Stimulated activated naive CD8-positive, alpha-beta T cell treated with anti-CD3 and anti-CD28 coated beads, Interleukin-15, amount 100 ng/mL, for 72 hours (primary cell): ENCODE data around the gene ZYX.

ENCODE experiments used
- ATAC-seq: fragments of 150-1000 bp; cut with Tn5 transposase; 2 replicates; pipeline ENCODE4 v1.10.0; 2021; ENCODE audit warnings: mild to moderate bottlenecking, moderate library complexity
- DNase-seq, 2 donors: peaks; one replicate each; pipeline ENCODE4 v3.0.0; 2021 to 2022
- H3K27ac Mint-ChIP-seq, 2 donors: one replicate each; pipeline ENCODE4 v1.8.0; 2022; ENCODE audit warnings: mild to moderate bottlenecking in 2 of 2, mixed read lengths in 2 of 2, moderate library complexity in 2 of 2
- H3K27me3 Mint-ChIP-seq: one replicate; pipeline ENCODE4 v1.8.0; 2022; ENCODE audit warnings: mixed read lengths
- H3K4me1 Mint-ChIP-seq: one replicate; pipeline ENCODE4 v1.8.0; 2022; ENCODE audit warnings: mild to moderate bottlenecking, mixed read lengths
- H3K4me3 Mint-ChIP-seq, 2 donors: one replicate each; pipeline ENCODE4 v1.8.0; 2022; ENCODE audit warnings: mild to moderate bottlenecking in 2 of 2, mixed read lengths in 2 of 2, moderate library complexity in 1 of 2
- H3K9me3 Mint-ChIP-seq, 2 donors: one replicate each; pipeline ENCODE4 v1.8.0; 2022; ENCODE audit warnings: mixed read lengths in 2 of 2

The ZYX gene

DNA sequence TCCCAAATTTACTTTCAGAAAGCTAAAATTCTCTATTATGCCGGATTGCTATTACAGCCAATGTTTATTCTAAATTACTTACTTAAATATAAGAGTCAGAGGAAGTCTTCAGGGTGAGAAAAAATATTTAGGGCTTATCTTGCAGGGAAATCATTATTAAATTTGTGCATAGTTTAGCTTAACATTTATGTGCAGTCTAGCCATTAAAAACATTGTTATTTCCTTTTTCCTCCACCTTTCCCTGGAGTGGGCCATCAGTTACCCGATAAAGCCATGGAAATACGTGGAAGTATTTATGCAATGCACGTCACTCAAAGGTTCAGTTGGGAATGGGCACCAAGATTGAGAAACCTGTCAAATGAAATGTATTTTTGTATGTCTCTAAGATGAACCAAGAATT, 52.6 kb downstream of the ZYX start:
- no peak for DNase-seq
- no peaks in the 10 kb centered on the region for H3K9me3 Mint-ChIP-seq

DNA sequence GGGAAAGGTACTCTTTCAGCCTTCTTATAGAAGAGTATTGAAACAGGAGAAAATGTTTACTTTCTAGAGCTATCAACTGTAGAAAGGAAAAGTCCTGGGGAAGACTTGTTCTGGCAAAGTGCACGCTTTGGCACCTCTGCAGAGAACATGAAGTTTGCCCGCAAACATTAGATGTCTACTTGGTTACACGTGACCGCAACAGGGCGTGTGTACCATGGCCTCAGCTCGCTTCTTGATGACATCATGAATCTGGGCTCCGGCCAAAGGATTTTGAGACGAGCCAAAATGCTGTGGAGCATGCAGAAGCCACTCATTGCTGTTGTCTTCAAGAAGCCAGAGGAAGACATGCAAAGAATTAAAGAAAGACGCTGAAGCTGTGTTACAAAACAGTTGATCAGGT, 53.5 kb downstream of the ZYX start:
- no peak for ATAC-seq

More for the DNA sequence above, 52.6 kb downstream of the ZYX start:
- H3K4me1 Mint-ChIP-seq = peaks cover 26% of the 10 kb centered on the region
- no peak overlapping the region for H3K27ac Mint-ChIP-seq
- H3K27me3 Mint-ChIP-seq = no peaks in the 10 kb centered on the region
- no peak for ATAC-seq
- no peak overlapping the region for H3K4me3 Mint-ChIP-seq

DNA sequence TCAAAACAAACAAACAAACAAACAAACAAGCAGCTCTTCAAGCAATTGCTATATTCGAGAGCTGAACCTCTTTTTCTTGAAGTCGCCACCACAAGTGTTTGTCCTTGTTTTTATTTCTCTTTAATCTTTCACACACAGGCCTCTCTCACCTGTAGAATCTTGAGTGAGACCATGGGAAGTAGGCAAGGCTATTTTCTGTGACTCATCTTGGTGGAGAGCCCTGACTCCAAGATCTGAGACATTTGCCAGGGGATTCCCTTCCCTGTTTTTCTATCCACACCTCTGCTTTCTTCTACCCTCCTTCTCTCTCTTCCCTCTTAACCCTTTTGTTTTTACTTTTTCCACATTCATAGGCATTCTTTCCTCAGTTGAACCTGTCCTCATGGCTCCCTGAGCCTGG, 54.1 kb downstream of the ZYX start:
- ATAC-seq (no peak), DNase-seq (no peak)
- Mint-ChIP-seq H3K27me3 (no peaks in the 10 kb centered on the region), H3K27ac (peak overlapping the region in 1 of 2 donors; percentile 79), H3K9me3 (no peaks in the 10 kb centered on the region), H3K4me1 (peaks cover 34% of the 10 kb centered on the region), H3K4me3 (no peak overlapping the region)

More for the DNA sequence above, 53.5 kb downstream of the ZYX start:
- no peak for DNase-seq
- Mint-ChIP-seq H3K9me3 (no peaks in the 10 kb centered on the region), H3K27ac (no peak overlapping the region), H3K4me3 (no peak overlapping the region), H3K4me1 (peaks cover 30% of the 10 kb centered on the region), H3K27me3 (no peaks in the 10 kb centered on the region)

DNA sequence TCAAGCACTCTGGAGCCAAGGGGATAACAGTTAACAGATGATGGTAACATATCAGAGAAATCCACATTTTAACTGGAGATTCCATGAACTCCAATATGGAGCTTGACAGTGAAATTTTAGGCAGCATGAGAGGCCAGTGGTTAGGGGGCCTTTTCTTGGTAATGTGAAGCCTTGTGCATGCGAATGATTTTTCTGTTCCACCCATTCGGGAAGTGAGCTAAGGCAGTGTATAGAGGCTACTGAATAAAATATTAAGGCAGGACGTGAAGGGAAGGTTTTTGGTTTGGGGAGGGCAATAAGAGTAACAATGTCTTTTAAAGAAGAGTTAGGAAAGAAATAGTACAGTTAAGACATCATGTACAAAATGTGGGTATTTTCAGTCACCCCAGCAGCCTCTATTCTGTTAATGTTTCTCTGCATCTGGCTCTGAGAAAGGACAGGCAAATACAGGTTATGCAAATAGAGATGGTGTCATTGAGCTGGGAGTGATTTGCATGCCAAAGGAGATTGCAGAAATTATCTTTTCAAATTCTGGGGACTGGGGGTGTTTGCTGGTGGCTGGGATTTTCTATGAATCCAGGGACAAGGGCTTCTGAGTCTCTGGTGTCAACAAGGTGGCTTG, 55.3 kb downstream of the ZYX start:
- peak overlapping the region in 1 of 2 donors; percentile 95 for H3K27ac Mint-ChIP-seq

DNA sequence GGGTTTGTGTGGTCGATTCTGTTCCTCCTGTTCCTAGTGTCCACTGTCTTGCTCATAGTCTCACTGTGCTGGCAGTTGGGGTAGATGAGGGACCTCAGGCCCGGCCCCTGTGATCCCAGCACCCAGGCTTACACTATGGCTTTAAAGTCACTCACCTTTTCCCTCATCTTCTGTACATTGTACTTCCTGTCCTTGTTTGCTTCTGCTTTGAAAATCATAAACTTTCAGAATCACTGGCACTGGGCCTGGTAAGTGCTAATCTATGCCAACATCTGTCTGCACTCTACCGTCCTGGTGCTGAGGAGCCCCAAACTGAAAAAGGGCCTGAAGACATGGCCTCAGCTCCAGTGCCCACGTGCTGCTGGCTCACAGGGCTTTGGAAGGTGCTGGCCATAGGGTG, 56.4 kb downstream of the ZYX start:
- peak; percentile 62 for ATAC-seq
- Mint-ChIP-seq H3K27me3 (no peaks in the 10 kb centered on the region), H3K27ac (peak overlapping the region; percentile 86 to 95), H3K9me3 (no peaks in the 10 kb centered on the region), H3K4me1 (peaks cover 34% of the 10 kb centered on the region), H3K4me3 (peak overlapping the region; percentile 17 to 43)
- no peak for DNase-seq

More for the DNA sequence above, 55.3 kb downstream of the ZYX start:
- Mint-ChIP-seq H3K4me1 (peaks cover 34% of the 10 kb centered on the region), H3K9me3 (no peaks in the 10 kb centered on the region), H3K4me3 (no peak overlapping the region), H3K27me3 (no peaks in the 10 kb centered on the region)
- DNase-seq (no peak), ATAC-seq (no peak)

DNA sequence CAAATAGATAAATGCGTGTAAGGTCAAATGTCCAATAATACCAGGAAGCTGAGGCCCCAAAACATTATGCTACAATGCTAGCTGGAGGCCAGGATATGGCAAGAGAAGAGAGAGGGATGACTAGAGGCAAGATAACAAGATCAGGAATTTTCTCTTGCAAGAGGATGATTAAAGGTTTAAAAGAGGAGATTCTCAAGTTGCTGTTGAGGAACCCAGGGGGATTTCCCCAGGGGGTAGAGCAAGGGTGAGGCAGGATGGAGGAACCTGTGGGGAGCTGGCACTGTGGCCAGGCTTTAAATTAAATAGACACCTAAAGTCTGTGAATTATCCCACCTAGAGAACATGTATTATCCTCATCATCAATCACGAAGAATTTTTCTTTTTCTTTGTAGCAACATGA, 58.7 kb downstream of the ZYX start:
- ATAC-seq = no peak
- Mint-ChIP-seq H3K27ac (no peak overlapping the region), H3K9me3 (no peaks in the 10 kb centered on the region), H3K4me1 (peaks cover 34% of the 10 kb centered on the region), H3K4me3 (no peak overlapping the region), H3K27me3 (no peaks in the 10 kb centered on the region)
- DNase-seq = no peak
